Esophagus muscularis mucosa (tissue), 4 donors: ENCODE results near the gene CYGB. TPM values are rescaled to one million over a fixed set of nuclear protein-coding genes. Genes with fewer than 3 reads are reported as not detected.

Source experiments
- DNase-seq: peaks from one replicate; pipeline ENCODE4 v3.0.0-alpha.2; 2017; ENCODE audit errors: extremely low spot score
- H3K27ac ChIP-seq, 4 donors: fragments of 200-600 bp; sonication (generic); replicated peaks in 1 of 4; 1 replicate in 3 of 4; 2 replicates in 1 of 4; pipeline ENCODE4 v1.5.1; 2016 to 2019; ENCODE audit warnings: mild to moderate bottlenecking in 1 of 4
- H3K27me3 ChIP-seq, 4 donors: fragments of 200-600 bp; sonication (generic); one replicate each; pipeline versions ENCODE4 v1.5.1 to v1.6.0; 2016 to 2019
- H3K36me3 ChIP-seq, 4 donors: fragments of 200-600 bp; sonication (generic); one replicate each; pipeline ENCODE4 v1.5.1; 2016 to 2019
- H3K4me1 ChIP-seq, 4 donors: fragments of 200-600 bp; sonication (generic); one replicate each; pipeline ENCODE4 v1.5.1; 2016 to 2019
- H3K4me3 ChIP-seq, 4 donors: fragments of 200-600 bp; sonication (generic); 1 replicate in 2 of 4; 2 replicates in 2 of 4; pipeline ENCODE4 v1.5.1; 2016 to 2019; ENCODE audit warnings: mild to moderate bottlenecking in 4 of 4, moderate library complexity in 1 of 4
- H3K9me3 ChIP-seq, 4 donors: fragments of 200-600 bp; sonication (generic); 1 replicate in 3 of 4; 2 replicates in 1 of 4; pipeline ENCODE4 v1.5.1; 2016 to 2019
- EP300 ChIP-seq: sonication (generic); formaldehyde crosslinking; IDR thresholded peaks from one replicate; pipeline ENCODE4 v1.6.1; 2017; ENCODE audit warnings: antibody characterized with exemption
- POLR2A ChIP-seq: fragments of 450-650 bp; IDR thresholded peaks from one replicate; pipeline ENCODE4 v1.6.1; 2017; ENCODE audit warnings: antibody characterized with exemption, moderate library complexity, mild to moderate bottlenecking, low read depth
- POLR2AphosphoS5 ChIP-seq, 2 donors: sonication (generic); formaldehyde crosslinking; IDR thresholded peaks; one replicate each; pipeline ENCODE4 v1.6.1; 2017; ENCODE audit warnings: antibody characterized with exemption in 2 of 2
- WGBS: methylation state at CpG from one replicate; pipeline ENCODE4 v1.1.5; 2018; 5-methylcytosine and 5-hydroxymethylcytosine counted together
- intact Hi-C: fragments of 100-400 bp; cut with DNase I; formaldehyde crosslinking; loops from one replicate; pipeline ENCODE4 v1.15.1; 2023
- total RNA-seq, 4 donors: library from RNA; depleted of rRNA; stranded (reverse); fragments of >200 nt; gene quantifications; one replicate each; pipeline versions ENCODE4 v1.1.0 to v1.2.1, GENCODE V29; 2016
- TF ChIP-seq, protein P1 (sequence below), 3 experiments: fragments of 200-600 bp in 2 of 3; fragments of 450-650 bp in 1 of 3; sonication (generic) in 2 of 3; IDR thresholded peaks; one replicate each; pipeline ENCODE4 v1.5.1; 2017 to 2019; ENCODE audit warnings: antibody characterized with exemption in 3 of 3, mild to moderate bottlenecking in 2 of 3, moderate library complexity in 1 of 3

The CYGB gene
- 10 to 100 TPM; 10.8 to 23.5 (median 20.7) TPM for total RNA-seq

- peak within 1 kb of the TSS; percentile 55 to 61 (median 56) for H3K4me3 ChIP-seq
- peaks cover 25 to 75% (median 60%) of the 10 kb centered on the region in 4 donors for H3K4me1 ChIP-seq
- intact Hi-C loops, result no loop called here
- TF ChIP-seq, protein P1, sequence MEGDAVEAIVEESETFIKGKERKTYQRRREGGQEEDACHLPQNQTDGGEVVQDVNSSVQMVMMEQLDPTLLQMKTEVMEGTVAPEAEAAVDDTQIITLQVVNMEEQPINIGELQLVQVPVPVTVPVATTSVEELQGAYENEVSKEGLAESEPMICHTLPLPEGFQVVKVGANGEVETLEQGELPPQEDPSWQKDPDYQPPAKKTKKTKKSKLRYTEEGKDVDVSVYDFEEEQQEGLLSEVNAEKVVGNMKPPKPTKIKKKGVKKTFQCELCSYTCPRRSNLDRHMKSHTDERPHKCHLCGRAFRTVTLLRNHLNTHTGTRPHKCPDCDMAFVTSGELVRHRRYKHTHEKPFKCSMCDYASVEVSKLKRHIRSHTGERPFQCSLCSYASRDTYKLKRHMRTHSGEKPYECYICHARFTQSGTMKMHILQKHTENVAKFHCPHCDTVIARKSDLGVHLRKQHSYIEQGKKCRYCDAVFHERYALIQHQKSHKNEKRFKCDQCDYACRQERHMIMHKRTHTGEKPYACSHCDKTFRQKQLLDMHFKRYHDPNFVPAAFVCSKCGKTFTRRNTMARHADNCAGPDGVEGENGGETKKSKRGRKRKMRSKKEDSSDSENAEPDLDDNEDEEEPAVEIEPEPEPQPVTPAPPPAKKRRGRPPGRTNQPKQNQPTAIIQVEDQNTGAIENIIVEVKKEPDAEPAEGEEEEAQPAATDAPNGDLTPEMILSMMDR (IDR thresholded peaks at IDR 0.05), result no peak
- TF ChIP-seq POLR2AphosphoS5 (IDR thresholded peaks at IDR 0.05) (peak; percentile 12 to 15), EP300 (no peak), POLR2A (no peak)
- 3% methylated on average over 28 of the region's 95 CpGs for whole genome bisulfite sequencing
- H3K27ac ChIP-seq, result peak within 1 kb of the TSS; percentile 74 to 84 (median 78)
- no peaks in the 10 kb centered on the region for H3K9me3 ChIP-seq
- H3K27me3 ChIP-seq, result peaks cover 5 to 56% (median 14%) of the 10 kb centered on the region in 4 donors
- no peak for DNase-seq
- no peaks in the 10 kb centered on the region for H3K36me3 ChIP-seq
Measured at GRCh38 chr17:76537578-76538280, at the start of gene CYGB. Gene CYGB (minus strand): TSS chr17:76537709. CDS start chr17:76537542, 167 bp downstream.

GRCh38 chr17:76586741-76587487, 49.4 kb upstream of the CYGB start:
- peaks cover 0 to 56% (median 25%) of the 10 kb centered on the region in 4 donors for H3K27me3 ChIP-seq
- H3K36me3 ChIP-seq, result no peaks in the 10 kb centered on the region
- intact Hi-C loops, result loop anchor here (2.0 kb wide), 1 partner anchor 64 kb away; no protein-coding TSS in a partner anchor
- peak overlapping the region; percentile 61 to 69 (median 64) for H3K4me3 ChIP-seq
- DNase-seq, result no peak
- H3K27ac ChIP-seq, result no peak overlapping the region
- 50% methylated on average over 15 of the region's 17 CpGs for WGBS
- H3K9me3 ChIP-seq, result no peaks in the 10 kb centered on the region
- TF ChIP-seq, protein P1 (IDR thresholded peaks at IDR 0.05), result no peak
- no peak for TF ChIP-seq POLR2AphosphoS5 (IDR thresholded peaks at IDR 0.05)
- no peak for TF ChIP-seq POLR2A
- TF ChIP-seq EP300, result no peak
- peaks cover 15 to 30% (median 27%) of the 10 kb centered on the region in 4 donors for H3K4me1 ChIP-seq

DNA sequence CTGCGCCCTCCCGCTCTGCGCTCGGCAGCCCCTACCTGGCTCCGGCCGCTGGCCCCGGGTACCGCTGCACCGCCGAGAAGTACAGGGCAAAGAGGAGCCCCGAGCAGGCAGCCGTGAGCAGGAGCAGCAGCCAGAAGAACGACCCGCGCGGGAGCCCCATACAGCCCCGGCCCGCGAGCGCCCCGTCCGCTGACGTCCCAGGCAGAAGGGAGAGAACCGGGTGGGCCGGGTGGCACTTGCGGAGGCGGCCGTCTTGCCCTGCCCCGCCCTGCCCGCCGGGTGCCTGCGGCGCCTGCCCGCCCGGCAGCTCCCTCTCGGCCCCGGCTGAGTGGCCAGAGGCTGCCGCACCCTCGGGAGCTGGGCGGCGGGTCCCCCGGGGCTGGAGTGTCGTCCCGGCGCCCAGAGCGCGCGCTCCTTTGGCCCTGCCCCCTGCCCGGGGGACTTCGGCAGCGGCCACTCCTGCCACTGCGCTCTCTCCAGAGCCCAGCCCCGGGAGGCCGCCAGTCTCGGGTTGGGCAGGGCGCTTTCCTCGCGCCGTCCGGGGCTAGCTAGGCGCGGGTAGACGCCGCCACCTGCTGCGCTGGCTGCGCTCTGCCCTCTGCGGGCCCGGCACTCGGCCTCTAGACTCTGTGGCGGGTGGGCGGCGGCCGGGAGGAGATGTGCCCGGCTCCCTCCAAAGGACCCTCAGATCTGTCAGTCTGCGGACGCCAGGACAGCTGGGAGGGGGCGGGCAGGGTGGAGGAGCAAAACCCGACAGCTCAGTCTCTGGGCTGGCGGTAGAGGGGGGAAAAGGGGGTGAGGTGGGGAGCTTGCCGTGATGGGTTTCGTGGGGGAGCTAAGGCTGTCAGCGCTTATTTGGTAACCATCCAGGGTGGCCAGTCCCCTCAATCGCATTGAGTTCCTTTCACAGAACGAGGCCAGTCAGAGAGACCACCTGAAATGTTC, 48.4 kb upstream of the CYGB start, which contains the start of gene ST6GALNAC2:
ST6GALNAC2 (minus strand) TSS at position 212 of the 945 bp plus-strand sequence; CDS start at position 160, 52 bp downstream.
- WGBS, result 2% methylated on average over 30 of the region's 84 CpGs
- H3K36me3 ChIP-seq, result no peaks in the 10 kb centered on the region
- intact Hi-C loops, result loop anchor here (2.0 kb wide), 1 partner anchor 63 kb away; no protein-coding TSS in a partner anchor
- H3K4me3 ChIP-seq, result peak within 1 kb of the TSS; percentile 61 to 69 (median 64)
- peak within 1 kb of the TSS; percentile 59 to 72 (median 67) for H3K27ac ChIP-seq
- H3K9me3 ChIP-seq, result no peaks in the 10 kb centered on the region
- peaks cover 15 to 30% (median 27%) of the 10 kb centered on the region in 4 donors for H3K4me1 ChIP-seq
- peaks cover 0 to 56% (median 25%) of the 10 kb centered on the region in 4 donors for H3K27me3 ChIP-seq
- DNase-seq, result no peak
- TF ChIP-seq POLR2AphosphoS5 (IDR thresholded peaks at IDR 0.05) (peak in 1 of 2 donors; percentile 40), POLR2A (no peak)
- TF ChIP-seq, protein P1 (IDR thresholded peaks at IDR 0.05), result peak; percentile 41 to 55 (median 52)

DNA sequence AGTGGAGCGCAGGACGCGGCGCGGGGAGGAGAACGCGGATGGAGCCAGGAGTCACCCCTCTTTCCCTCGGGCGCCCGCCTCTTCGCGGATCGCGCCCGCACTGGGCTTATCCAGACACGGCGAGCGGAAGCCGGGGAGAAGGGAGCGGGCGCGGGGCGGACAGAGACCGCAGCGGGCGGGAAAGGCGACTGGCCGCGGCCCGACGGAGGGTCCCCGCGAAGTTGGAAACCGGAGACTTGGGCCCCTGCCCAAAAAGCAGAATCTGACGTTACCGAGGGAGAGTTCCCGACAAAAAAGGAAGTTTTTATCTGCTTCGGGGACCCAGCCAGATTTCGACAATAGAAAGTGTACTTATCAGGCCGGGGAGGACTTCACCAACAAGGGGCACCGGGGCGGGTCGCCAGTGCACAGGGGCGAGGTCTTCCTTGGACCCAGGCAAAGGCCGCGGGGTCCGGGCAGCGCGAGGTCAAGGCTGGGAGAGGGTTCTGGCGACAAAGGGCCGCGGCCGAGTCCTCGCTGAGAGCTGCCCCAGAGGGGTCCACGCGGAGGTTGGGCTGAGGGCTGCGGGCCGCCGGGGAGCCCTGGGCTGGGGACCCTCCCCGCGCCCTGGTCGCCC, 47.6 kb upstream of the CYGB start:
- Histone ChIP-seq H3K4me1 (peaks cover 15 to 30% (median 27%) of the 10 kb centered on the region in 4 donors), H3K9me3 (no peaks in the 10 kb centered on the region), H3K4me3 (peak overlapping the region; percentile 61 to 69 (median 64)), H3K27me3 (peaks cover 0 to 56% (median 25%) of the 10 kb centered on the region in 4 donors), H3K36me3 (no peaks in the 10 kb centered on the region), H3K27ac (peak overlapping the region; percentile 59 to 72 (median 67))
- TF ChIP-seq, protein P1 (IDR thresholded peaks at IDR 0.05), result no peak
- TF ChIP-seq POLR2A, result no peak
- TF ChIP-seq POLR2AphosphoS5 (IDR thresholded peaks at IDR 0.05), result no peak
- no peak for TF ChIP-seq EP300
- 3% methylated on average over 28 of the region's 62 CpGs for WGBS
- no peak for DNase-seq
- intact Hi-C loops, result no loop called here
